Fibroblast of the aortic adventitia (primary cell): Measurements from ENCODE around the gene STX7. TPM values are rescaled to one million over a fixed set of nuclear protein-coding genes. Genes with fewer than 3 reads are reported as not detected.
A peak's percentile ranks its signal among the peaks of the same experiment; 100 is the strongest.

ENCODE experiments used
- DNase-seq: peaks from one replicate; pipeline ENCODE4 v3.0.0-alpha.2; 2010; ENCODE audit warnings: low read depth
- H3K4me3 ChIP-seq: 2 replicates; pipeline ENCODE4 v1.5.1; 2011; ENCODE audit warnings: low read depth, mild to moderate bottlenecking, control low read depth, low read length, moderate library complexity
- total RNA-seq: library from RNA; depleted of rRNA; stranded (reverse); fragments of >200 nt; gene quantifications from 2 replicates; pipeline ENCODE4 v1.2.3, GENCODE V29; 2012; ENCODE audit warnings: low replicate concordance
- TF ChIP-seq, protein P1 (sequence below): IDR thresholded peaks from 2 replicates; pipeline ENCODE4 v1.5.1; 2011; ENCODE audit warnings: mild to moderate bottlenecking, low read length, control low read depth, inconsistent platforms; ENCODE audit not compliant: insufficient read depth

The STX7 gene
- total RNA-seq, 1 donor, result 49.7 TPM

DNA sequence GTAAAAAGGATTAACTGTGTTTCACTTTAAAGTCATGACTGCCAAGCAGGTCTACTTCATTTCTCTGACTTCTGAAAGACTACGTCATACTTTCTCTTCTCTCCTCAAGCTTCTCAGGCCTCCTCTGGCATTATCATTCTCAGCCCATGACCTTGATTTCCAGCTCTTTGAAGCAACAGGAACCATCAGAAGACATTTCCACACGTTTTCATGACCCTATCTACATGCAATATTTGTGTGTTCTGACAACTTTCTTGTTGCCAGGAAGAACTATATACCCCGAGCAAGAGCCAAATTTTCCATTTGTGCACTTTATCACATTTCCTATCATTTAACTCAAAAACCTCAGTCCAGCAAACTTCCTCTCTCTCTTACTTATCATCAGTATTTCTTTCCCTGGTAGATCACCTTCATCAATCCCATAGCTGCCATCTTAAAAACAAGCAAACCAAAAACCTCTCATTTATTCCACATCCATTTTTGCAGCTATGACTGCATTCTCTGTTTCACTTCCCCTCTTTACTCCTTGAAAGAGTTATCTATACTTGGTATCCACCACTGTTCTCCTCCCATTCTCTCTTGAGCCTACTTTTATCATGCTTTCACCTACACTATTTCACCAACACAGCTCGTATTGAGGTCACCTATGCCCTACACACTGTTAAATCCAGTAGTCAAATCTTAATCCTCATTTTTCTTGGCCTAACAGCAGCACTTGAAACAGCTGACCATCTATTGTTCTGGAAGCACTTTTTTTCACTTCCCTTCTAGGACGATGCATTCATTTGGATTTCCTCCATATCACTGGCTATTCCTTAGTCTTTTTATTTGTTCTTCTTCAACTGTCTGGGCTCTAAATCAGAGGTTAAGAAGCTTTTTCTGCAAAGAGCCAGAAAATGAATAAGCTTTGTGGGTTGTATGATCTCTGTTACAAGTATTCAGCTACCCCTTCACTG is 47.1 kb downstream of the STX7 start:
- H3K4me3 ChIP-seq, result no peak overlapping the region
- TF ChIP-seq, protein P1, sequence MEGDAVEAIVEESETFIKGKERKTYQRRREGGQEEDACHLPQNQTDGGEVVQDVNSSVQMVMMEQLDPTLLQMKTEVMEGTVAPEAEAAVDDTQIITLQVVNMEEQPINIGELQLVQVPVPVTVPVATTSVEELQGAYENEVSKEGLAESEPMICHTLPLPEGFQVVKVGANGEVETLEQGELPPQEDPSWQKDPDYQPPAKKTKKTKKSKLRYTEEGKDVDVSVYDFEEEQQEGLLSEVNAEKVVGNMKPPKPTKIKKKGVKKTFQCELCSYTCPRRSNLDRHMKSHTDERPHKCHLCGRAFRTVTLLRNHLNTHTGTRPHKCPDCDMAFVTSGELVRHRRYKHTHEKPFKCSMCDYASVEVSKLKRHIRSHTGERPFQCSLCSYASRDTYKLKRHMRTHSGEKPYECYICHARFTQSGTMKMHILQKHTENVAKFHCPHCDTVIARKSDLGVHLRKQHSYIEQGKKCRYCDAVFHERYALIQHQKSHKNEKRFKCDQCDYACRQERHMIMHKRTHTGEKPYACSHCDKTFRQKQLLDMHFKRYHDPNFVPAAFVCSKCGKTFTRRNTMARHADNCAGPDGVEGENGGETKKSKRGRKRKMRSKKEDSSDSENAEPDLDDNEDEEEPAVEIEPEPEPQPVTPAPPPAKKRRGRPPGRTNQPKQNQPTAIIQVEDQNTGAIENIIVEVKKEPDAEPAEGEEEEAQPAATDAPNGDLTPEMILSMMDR, result no peak
- DNase-seq, result peak; percentile 41

DNA sequence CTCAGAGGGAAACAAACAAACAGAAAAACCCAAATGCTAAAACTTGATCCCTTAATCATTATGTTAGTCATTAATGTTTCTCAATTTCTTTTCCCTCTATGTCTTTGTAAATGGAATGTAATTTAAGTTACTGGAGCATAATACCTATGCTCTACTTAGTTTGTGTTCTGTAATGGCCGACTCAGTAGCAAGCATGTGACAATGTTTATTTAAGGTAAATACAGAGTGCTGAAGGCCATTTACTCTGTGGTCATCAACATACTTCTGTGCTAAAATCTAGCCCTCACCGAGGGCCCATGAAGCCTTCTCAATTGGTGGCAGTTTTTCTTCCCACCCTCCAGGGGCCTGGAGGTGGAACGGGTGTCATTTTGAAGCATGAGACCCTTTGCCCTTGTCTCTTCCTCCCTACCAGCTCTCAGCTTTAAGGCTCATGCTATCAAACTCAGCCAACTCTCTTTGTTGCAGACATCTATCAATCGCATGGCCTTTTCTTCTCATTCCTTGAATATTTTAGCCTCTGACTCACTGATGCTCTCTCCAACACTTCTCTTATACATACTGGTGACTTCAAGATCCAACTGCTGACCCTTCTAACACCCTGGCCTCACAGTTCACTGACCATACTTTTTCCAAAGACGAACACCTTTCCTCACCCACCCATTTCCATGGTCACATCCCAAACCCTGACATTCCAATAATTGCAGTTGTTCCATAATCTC is 48.2 kb downstream of the STX7 start:
- TF ChIP-seq, protein P1, result no peak
- H3K4me3 ChIP-seq, result no peak overlapping the region
- DNase-seq, result no peak

DNA sequence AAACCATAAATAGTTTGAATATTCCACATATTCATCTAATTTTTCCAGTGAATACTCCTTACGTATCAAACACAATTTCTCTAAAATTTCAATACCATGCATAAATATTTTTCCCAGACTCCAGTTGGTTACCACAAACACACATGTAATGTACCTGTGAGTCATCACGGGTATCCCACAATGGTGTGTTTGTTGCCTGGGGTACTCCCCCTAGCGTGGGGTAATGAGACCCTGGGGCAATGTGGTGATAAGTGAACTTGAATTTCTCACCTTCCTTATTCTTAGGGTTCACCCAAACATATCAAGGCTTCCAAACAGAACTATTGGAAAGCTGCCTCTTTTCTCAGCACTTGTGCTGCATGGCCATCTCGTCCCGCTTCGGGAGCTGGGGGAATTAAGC is 51.0 kb downstream of the STX7 start:
- H3K4me3 ChIP-seq, result no peak overlapping the region
- DNase-seq, result no peak
- TF ChIP-seq, protein P1, result no peak

DNA sequence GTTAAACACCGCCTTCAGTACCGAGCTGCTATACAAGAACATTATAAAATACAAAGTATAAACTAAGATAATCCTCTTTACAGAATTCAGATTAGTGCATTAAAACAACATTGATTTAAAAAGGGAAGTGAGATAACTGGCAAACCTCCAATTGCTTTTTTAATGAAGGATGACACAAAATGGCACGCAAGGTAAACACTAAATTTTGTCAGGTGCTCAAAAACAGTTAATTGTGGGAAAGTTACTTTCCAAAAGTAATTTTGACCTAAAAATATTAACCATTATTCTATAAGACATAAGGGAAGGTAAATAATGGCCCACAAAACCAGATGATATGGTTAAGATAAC is 53.3 kb downstream of the STX7 start:
- no peak overlapping the region for H3K4me3 ChIP-seq
- TF ChIP-seq, protein P1, result no peak
- DNase-seq, result no peak

DNA sequence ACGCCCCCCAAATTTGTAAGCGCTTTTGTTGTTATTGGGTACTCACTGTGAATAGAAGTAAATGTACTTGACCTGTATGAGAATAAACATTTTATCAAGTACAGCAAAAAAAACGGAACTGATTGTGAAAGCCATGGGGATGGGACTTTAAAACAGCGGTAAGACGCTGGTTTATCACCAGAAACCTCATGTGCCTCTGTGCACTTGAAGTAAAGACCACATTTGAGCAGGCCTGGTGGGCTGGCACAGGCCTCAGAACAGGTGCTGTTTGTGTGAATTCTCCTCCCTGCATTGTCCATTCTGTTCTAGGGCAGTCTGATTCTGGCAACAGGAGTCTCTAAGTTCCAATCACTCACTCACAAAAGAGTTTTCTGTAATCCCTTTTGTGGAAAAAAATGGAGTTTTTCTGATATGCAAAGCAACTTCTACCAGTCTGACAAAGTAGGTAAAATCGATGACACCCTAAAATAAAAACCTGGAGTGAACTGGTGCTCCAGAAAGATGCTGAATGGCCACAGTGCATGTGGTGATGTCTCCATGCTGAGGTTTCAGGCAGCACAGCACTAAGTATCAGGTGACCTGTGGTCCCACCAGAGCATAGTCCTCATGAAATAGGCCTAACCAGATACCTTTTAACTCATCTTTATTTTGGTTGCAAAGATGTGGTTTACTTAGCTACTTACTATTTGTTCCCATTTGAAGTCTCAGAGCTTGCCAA is 53.9 kb downstream of the STX7 start:
- TF ChIP-seq, protein P1, result no peak
- DNase-seq, result no peak
- H3K4me3 ChIP-seq, result no peak overlapping the region

DNA sequence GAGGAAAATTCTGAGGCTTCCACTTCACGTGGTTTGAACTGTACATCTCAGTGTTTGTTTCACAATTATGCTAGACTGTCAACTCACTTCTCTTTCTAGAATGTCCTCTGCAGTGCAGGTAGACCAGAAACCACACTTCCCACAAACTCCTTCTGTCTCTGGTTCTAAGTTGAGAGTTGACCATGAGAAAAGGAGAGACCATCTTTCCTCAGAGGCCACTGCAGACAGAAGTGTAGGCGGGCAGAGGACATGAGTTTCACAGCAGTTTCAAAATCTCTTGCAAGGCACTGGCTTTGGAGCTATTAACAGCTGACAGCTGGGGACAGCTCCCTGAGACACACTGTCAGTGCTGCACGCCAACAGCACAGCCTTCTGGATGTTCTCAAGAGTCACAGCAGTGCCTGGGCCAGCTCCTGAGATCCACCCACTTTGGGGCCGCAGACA is 56.2 kb downstream of the STX7 start:
- TF ChIP-seq, protein P1, result no peak
- H3K4me3 ChIP-seq, result no peak overlapping the region
- DNase-seq, result no peak
